ENCODE results near the gene SEC16A.
A peak's percentile ranks its signal among the peaks of the same experiment; 100 is the strongest.
"Not testable (repeated sequence)": the region's sequence is repeated elsewhere in the genome, so short reads cannot be mapped to it uniquely, and the experiment has no call there.

SEC16A gene

GRCh38 chr9:136412962-136413361 lies 69.9 kb downstream of the SEC16A start:
- no peak for DNase-seq

GRCh38 chr9:136411378-136411777 lies 71.5 kb downstream of the SEC16A start:
- no peak for DNase-seq

- DNase-seq = peak; percentile 54
These were observed 72.1 kb downstream of the SEC16A start, which contains the start of the genes ENTR1 and PMPCA for GRCh38 chr9:136410500-136411287. TSS of gene ENTR1 (minus strand) at chr9:136410614. CDS start at chr9:136410397, 217 bp downstream. TSS of gene PMPCA (plus strand) at chr9:136410658. CDS start at chr9:136410669, 11 bp downstream.

- no peak for DNase-seq
These were observed 73.0 kb downstream of the SEC16A start for GRCh38 chr9:136409557-136410455.

- no peak for DNase-seq
These were observed 74.9 kb downstream of the SEC16A start for GRCh38 chr9:136407911-136408310.

- DNase-seq = not testable (repeated sequence)
These were observed 75.8 kb downstream of the SEC16A start for GRCh38 chr9:136407061-136407460.

- DNase-seq = not testable (repeated sequence)
These were observed 76.9 kb downstream of the SEC16A start for GRCh38 chr9:136405904-136406303.

GRCh38 chr9:136405481-136405880 lies 77.4 kb downstream of the SEC16A start:
- no peak for DNase-seq

- no peak for DNase-seq
These were observed 78.1 kb downstream of the SEC16A start for GRCh38 chr9:136404801-136405136.

GRCh38 chr9:136403915-136404800 lies 78.7 kb downstream of the SEC16A start:
- DNase-seq = no peak

- no peak for DNase-seq
These were observed 79.3 kb downstream of the SEC16A start for GRCh38 chr9:136403538-136403914.

GRCh38 chr9:136402067-136402466 lies 80.8 kb downstream of the SEC16A start:
- DNase-seq = no peak

- no peak for DNase-seq
These were observed 81.5 kb downstream of the SEC16A start for GRCh38 chr9:136401173-136401922.

- DNase-seq = peak; percentile 50
These were observed 82.6 kb downstream of the SEC16A start, which contains the start of gene SNAPC4 for GRCh38 chr9:136400038-136400834. TSS of gene SNAPC4 (minus strand) at chr9:136400170. CDS start at chr9:136398428, 1,742 bp downstream.

GRCh38 chr9:136399176-136400037 lies 83.4 kb downstream of the SEC16A start:
- no peak for DNase-seq

- DNase-seq = no peak
These were observed 84.6 kb downstream of the SEC16A start for GRCh38 chr9:136398286-136398685.

- no peak for DNase-seq
These were observed 85.2 kb downstream of the SEC16A start for GRCh38 chr9:136397643-136398042.

GRCh38 chr9:136396219-136396515 lies 86.7 kb downstream of the SEC16A start:
- DNase-seq = no peak

GRCh38 chr9:136395345-136396218 lies 87.3 kb downstream of the SEC16A start:
- DNase-seq = no peak

All from GF-D8 (cell line).